ENCODE results near the gene C22orf15.

DNA sequence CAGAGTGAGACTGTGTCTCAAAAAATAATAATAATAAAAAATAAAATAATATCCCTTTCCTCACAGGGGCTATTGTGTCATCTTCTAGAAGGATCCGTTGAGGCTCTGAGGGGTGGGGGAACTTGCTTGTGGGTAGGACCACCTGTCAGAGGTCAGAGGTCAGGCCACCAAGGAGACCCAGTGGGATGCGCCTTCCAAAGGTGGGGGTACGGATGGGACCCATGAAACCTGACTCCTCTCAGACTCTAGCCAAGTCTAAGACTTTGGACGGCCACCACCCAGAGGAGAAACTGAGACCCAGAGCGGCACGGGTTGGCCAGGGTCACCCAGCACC is 9.5 kb downstream of the C22orf15 start:
- TF ChIP-seq, protein P1, sequence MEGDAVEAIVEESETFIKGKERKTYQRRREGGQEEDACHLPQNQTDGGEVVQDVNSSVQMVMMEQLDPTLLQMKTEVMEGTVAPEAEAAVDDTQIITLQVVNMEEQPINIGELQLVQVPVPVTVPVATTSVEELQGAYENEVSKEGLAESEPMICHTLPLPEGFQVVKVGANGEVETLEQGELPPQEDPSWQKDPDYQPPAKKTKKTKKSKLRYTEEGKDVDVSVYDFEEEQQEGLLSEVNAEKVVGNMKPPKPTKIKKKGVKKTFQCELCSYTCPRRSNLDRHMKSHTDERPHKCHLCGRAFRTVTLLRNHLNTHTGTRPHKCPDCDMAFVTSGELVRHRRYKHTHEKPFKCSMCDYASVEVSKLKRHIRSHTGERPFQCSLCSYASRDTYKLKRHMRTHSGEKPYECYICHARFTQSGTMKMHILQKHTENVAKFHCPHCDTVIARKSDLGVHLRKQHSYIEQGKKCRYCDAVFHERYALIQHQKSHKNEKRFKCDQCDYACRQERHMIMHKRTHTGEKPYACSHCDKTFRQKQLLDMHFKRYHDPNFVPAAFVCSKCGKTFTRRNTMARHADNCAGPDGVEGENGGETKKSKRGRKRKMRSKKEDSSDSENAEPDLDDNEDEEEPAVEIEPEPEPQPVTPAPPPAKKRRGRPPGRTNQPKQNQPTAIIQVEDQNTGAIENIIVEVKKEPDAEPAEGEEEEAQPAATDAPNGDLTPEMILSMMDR (IDR thresholded peaks at IDR 0.05; ENCODE audit: control extremely low read depth in 1 of 3, insufficient read depth in 1 of 3, low read depth in 1 of 3, low read length in 3 of 3): no peak
- TF ChIP-seq POLR2AphosphoS5 (IDR thresholded peaks at IDR 0.05; ENCODE audit: low read depth, low read length): no peak
- TF ChIP-seq TAF1 (IDR thresholded peaks at IDR 0.05; ENCODE audit: low read depth, low read length): no peak
- no peak for TF ChIP-seq JUND (IDR thresholded peaks at IDR 0.05; ENCODE audit: low read length)
- no peak for TF ChIP-seq KDM1A (IDR thresholded peaks at IDR 0.05; ENCODE audit: borderline replicate concordance, low read length)
- no peak for TF ChIP-seq CHD2 (IDR thresholded peaks at IDR 0.05; ENCODE audit: low read length)

Measured in H1 (cell line).